ENCODE results near the gene GLE1. TPM values are rescaled to one million over a fixed set of nuclear protein-coding genes. Genes with fewer than 3 reads are reported as not detected.

GLE1 gene
- total and polyA plus RNA-seq, 2 donors (not counting 3 experiments of a cell fraction or from before 2014, with no cell fraction given): 13.0 to 22.6 TPM

- dilution Hi-C loops (cut with MboI; ENCODE audit: extremely low pct_ligation_motif_present, low sequenced_read_pairs): no loop called here
- peak; percentile 50 for DNase-seq (ENCODE audit: low read depth, low spot score)
- peak overlapping the region; percentile 70 for H2AFZ ChIP-seq (ENCODE audit: low read depth, low read length)
Measured at GRCh38 chr9:128550770-128551656, 46.5 kb downstream of the GLE1 start.

GRCh38 chr9:128551657-128552152 lies 47.2 kb downstream of the GLE1 start:
- Histone ChIP-seq H3K79me2 (ENCODE audit: control insufficient read depth, insufficient read depth, low read length) (peaks cover 42% of the 10 kb centered on the region), H3K9ac (replicated peaks; ENCODE audit: extremely low read depth, insufficient read depth, low read length) (peak overlapping the region; percentile 73), H3K27me3 (ENCODE audit: control insufficient read depth in 2 of 2, insufficient read depth in 2 of 2, low read length in 2 of 2) (no peaks in the 10 kb centered on the region), H2AFZ (ENCODE audit: low read depth, low read length) (peak overlapping the region; percentile 67), H3K9me3 (replicated peaks; ENCODE audit: control insufficient read depth, insufficient read depth, low read length) (no peaks in the 10 kb centered on the region), H3K4me3 (replicated peaks in 1 of 3; ENCODE audit: insufficient read depth in 1 of 3, low read depth in 1 of 3, low read length in 3 of 3) (peak overlapping the region; percentile 16 to 78 (median 61)), H3K27ac (ENCODE audit: insufficient read depth, low read depth, low read length) (peak overlapping the region; percentile 74), H3K36me3 (ENCODE audit: control insufficient read depth in 2 of 2, extremely low read depth in 1 of 2, insufficient read depth in 2 of 2, low read length in 2 of 2) (no peaks in the 10 kb centered on the region), H3K9me1 (replicated peaks; ENCODE audit: control insufficient read depth, extremely low read depth, insufficient read depth, low read length) (no peaks in the 10 kb centered on the region), H3K4me2 (ENCODE audit: insufficient read depth, low read length) (peak overlapping the region; percentile 78), H4K20me1 (replicated peaks; ENCODE audit: control insufficient read depth, extremely low read depth, insufficient read depth, low read length) (peaks cover 3% of the 10 kb centered on the region), H3K4me1 (ENCODE audit: control insufficient read depth, extremely low read depth, insufficient read depth, low read length) (peaks cover 46% of the 10 kb centered on the region)
- DNase-seq (ENCODE audit: low read depth, low spot score) (no peak), FAIRE-seq (peak; percentile 79)
- TF ChIP-seq JUN (IDR thresholded peaks at IDR 0.05; ENCODE audit: borderline replicate concordance, insufficient read depth, insufficient read length, low read depth) (no peak), POLR2AphosphoS5 (IDR thresholded peaks at IDR 0.05; ENCODE audit: insufficient read depth, low read depth, low read length) (no peak), MYC (IDR thresholded peaks at IDR 0.05; ENCODE audit: low read depth, low read length) (no peak), POLR2A (IDR thresholded peaks at IDR 0.05; ENCODE audit: low read depth, low read length) (peak; percentile 21), EZH2 (IDR thresholded peaks at IDR 0.05; ENCODE audit: borderline replicate concordance, low read depth, low read length, severe bottlenecking) (no peak), GATA2 (IDR thresholded peaks at IDR 0.05; ENCODE audit: insufficient read depth, insufficient read length, low read depth, low read length) (no peak), FOS (IDR thresholded peaks at IDR 0.05; ENCODE audit: borderline replicate concordance, insufficient read depth, low read length) (peak; percentile 26)
- TF ChIP-seq, protein P1, sequence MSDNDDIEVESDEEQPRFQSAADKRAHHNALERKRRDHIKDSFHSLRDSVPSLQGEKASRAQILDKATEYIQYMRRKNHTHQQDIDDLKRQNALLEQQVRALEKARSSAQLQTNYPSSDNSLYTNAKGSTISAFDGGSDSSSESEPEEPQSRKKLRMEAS (IDR thresholded peaks at IDR 0.05; ENCODE audit: insufficient read depth, insufficient read length): no peak
- TF ChIP-seq, protein P2, sequence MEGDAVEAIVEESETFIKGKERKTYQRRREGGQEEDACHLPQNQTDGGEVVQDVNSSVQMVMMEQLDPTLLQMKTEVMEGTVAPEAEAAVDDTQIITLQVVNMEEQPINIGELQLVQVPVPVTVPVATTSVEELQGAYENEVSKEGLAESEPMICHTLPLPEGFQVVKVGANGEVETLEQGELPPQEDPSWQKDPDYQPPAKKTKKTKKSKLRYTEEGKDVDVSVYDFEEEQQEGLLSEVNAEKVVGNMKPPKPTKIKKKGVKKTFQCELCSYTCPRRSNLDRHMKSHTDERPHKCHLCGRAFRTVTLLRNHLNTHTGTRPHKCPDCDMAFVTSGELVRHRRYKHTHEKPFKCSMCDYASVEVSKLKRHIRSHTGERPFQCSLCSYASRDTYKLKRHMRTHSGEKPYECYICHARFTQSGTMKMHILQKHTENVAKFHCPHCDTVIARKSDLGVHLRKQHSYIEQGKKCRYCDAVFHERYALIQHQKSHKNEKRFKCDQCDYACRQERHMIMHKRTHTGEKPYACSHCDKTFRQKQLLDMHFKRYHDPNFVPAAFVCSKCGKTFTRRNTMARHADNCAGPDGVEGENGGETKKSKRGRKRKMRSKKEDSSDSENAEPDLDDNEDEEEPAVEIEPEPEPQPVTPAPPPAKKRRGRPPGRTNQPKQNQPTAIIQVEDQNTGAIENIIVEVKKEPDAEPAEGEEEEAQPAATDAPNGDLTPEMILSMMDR (IDR thresholded peaks at IDR 0.05; ENCODE audit: extremely low read depth in 1 of 2, insufficient read depth in 1 of 2, low read depth in 1 of 2, low read length in 2 of 2): no peak
- POLR2A ChIA-PET: interaction anchor here (0.6 to 3.0 kb wide), 15 partner anchors 8 to 623 kb away, joined by 3 to 13 read pairs (median 4); partner anchors contain the start of genes CERCAM, ODF2 and URM1
- TSS peak; percentile 86 for BruUV-seq (replicated peaks)
- intact Hi-C loops (cut with micrococcal nuclease) (loop anchor here (1.0 to 10.0 kb wide), 7 partner anchors 13 to 257 kb away; partner anchors contain the start of genes GLE1, ODF2 and SET), dilution Hi-C loops (cut with MboI; ENCODE audit: extremely low pct_ligation_motif_present, low sequenced_read_pairs) (no loop called here)
- CTCF ChIA-PET: interaction anchor here (0.7 to 3.3 kb wide), 11 partner anchors 9 to 132 kb away, joined by 3 to 22 read pairs (median 8); partner anchors contain the start of genes CERCAM and GLE1

More at GRCh38 chr9:128550770-128551656, 46.5 kb downstream of the GLE1 start:
- Histone ChIP-seq H3K27ac (ENCODE audit: insufficient read depth, low read depth, low read length) (peak overlapping the region; percentile 74), H4K20me1 (replicated peaks; ENCODE audit: control insufficient read depth, extremely low read depth, insufficient read depth, low read length) (peaks cover 3% of the 10 kb centered on the region), H3K4me1 (ENCODE audit: control insufficient read depth, extremely low read depth, insufficient read depth, low read length) (peaks cover 39% of the 10 kb centered on the region), H3K27me3 (ENCODE audit: control insufficient read depth in 2 of 2, insufficient read depth in 2 of 2, low read length in 2 of 2) (no peaks in the 10 kb centered on the region), H3K9ac (replicated peaks; ENCODE audit: extremely low read depth, insufficient read depth, low read length) (peak overlapping the region; percentile 73), H3K4me2 (ENCODE audit: insufficient read depth, low read length) (peak overlapping the region; percentile 78), H3K36me3 (ENCODE audit: control insufficient read depth in 2 of 2, extremely low read depth in 1 of 2, insufficient read depth in 2 of 2, low read length in 2 of 2) (no peaks in the 10 kb centered on the region), H3K79me2 (ENCODE audit: control insufficient read depth, insufficient read depth, low read length) (peaks cover 35% of the 10 kb centered on the region), H3K4me3 (replicated peaks in 1 of 3; ENCODE audit: insufficient read depth in 1 of 3, low read depth in 1 of 3, low read length in 3 of 3) (peak overlapping the region in 2 of 3 experiments; percentile 61 to 78), H3K9me3 (replicated peaks; ENCODE audit: control insufficient read depth, insufficient read depth, low read length) (no peaks in the 10 kb centered on the region), H3K9me1 (replicated peaks; ENCODE audit: control insufficient read depth, extremely low read depth, insufficient read depth, low read length) (no peaks in the 10 kb centered on the region)
- TF ChIP-seq FOS (IDR thresholded peaks at IDR 0.05; ENCODE audit: borderline replicate concordance, insufficient read depth, low read length) (no peak), GATA2 (IDR thresholded peaks at IDR 0.05; ENCODE audit: insufficient read depth, insufficient read length, low read depth, low read length) (no peak), JUN (IDR thresholded peaks at IDR 0.05; ENCODE audit: borderline replicate concordance, insufficient read depth, insufficient read length, low read depth) (no peak), POLR2A (IDR thresholded peaks at IDR 0.05; ENCODE audit: low read depth, low read length) (peak; percentile 29), POLR2AphosphoS5 (IDR thresholded peaks at IDR 0.05; ENCODE audit: insufficient read depth, low read depth, low read length) (no peak)
- no TSS peak for BruUV-seq (replicated peaks)
- intact Hi-C loops (cut with micrococcal nuclease): loop anchor here (2.0 to 10.0 kb wide), 5 partner anchors 14 to 256 kb away; partner anchors contain the start of gene SET
- FAIRE-seq: peak; percentile 78
- ChIA-PET CTCF (interaction anchor here (0.7 to 3.3 kb wide), 10 partner anchors 9 to 131 kb away, joined by 3 to 22 read pairs (median 10); partner anchors contain the start of genes CERCAM and GLE1), POLR2A (interaction anchor here (0.6 to 3.0 kb wide), 7 partner anchors 9 to 624 kb away, joined by 3 to 8 read pairs (median 3); no protein-coding TSS in a partner anchor)

Data from endothelial cell of umbilical vein (primary cell).